HCT116 (cell line): Measurements from ENCODE around the gene REG3G. TPM values are rescaled to one million over a fixed set of nuclear protein-coding genes. Genes with fewer than 3 reads are reported as not detected.

Experiments
- ATAC-seq: fragments of 200-7000 bp; cut with Tn5 transposase; 2 replicates; pipeline ENCODE4 v1.9.1; 2020; ENCODE audit warnings: mild to moderate bottlenecking, moderate library complexity
- BruUV-seq: library from RNA; stranded (reverse); fragments of 400-500 nt; replicated peaks from 2 replicates; lab custom pipeline; 2021; lab: Mats Ljungman, UMichigan
- CTCF ChIA-PET: fragments of 300-600 bp; sonication (Branson Sonifier 250); formaldehyde crosslinking; loops from one replicate; lab custom pipeline; 2021; ENCODE audit warnings: antibody characterized with exemption; lab: Charles Lee
- POLR2A ChIA-PET: fragments of 300-600, 350-600 bp; sonication (Branson Sonifier 250); formaldehyde crosslinking; loops from one replicate; lab custom pipeline; 2021; ENCODE audit warnings: antibody characterized with exemption; lab: Charles Lee
- RAD21 ChIA-PET, 2 experiments: fragments of 300-600 bp; sonication (Branson Sonifier 250); formaldehyde crosslinking; loops; one replicate each; lab custom pipeline; 2023; ENCODE audit warnings: low total read pairs in 2 of 2; ENCODE audit not compliant: uncharacterized antibody in 2 of 2, unreplicated experiment in 2 of 2, low non-redundant PET in 1 of 2; lab: Charles Lee
- DNase-seq: peaks from one replicate; pipeline ENCODE4 v3.0.0-alpha.2; 2010; ENCODE audit warnings: low read depth, low spot score
- H2AFZ ChIP-seq: fragments of 200-600 bp; shearing (Covaris generic), sonication (generic); 2 replicates; pipeline ENCODE4 v1.6.1; 2017; ENCODE audit warnings: low read depth, mixed run types, mixed read lengths, antibody characterized with exemption, low read length; ENCODE audit not compliant: poor library complexity, severe bottlenecking
- H3K27ac ChIP-seq: 2 replicates; pipeline ENCODE4 v1.5.1; 2012; ENCODE audit warnings: low read depth, low read length
- H3K27me3 ChIP-seq: fragments of 200-600 bp; sonication (generic); 2 replicates; pipeline ENCODE4 v1.6.1; 2016; ENCODE audit warnings: mixed run types, low read length, mixed read lengths; ENCODE audit not compliant: insufficient read depth
- H3K36me3 ChIP-seq, 2 experiments: fragments of 200-500 bp in 1 of 2; fragments of 200-600 bp in 1 of 2; sonication (Bioruptor generic) in 1 of 2; sonication (generic) in 1 of 2; 2 replicates each; pipeline versions ENCODE4 v1.5.1 to v1.6.1; 2014 to 2016; ENCODE audit warnings: low read length in 2 of 2, inconsistent platforms in 1 of 2, mixed read lengths in 1 of 2, mixed run types in 1 of 2; ENCODE audit not compliant: insufficient read depth in 2 of 2, control insufficient read depth in 1 of 2
- H3K4me1 ChIP-seq, 2 experiments: fragments of 200-600 bp in 1 of 2; sonication (generic) in 1 of 2; 2 replicates each; pipeline versions ENCODE4 v1.5.1 to v1.6.1; 2012 to 2017; ENCODE audit warnings: low read length in 2 of 2, inconsistent platforms in 1 of 2, mild to moderate bottlenecking in 1 of 2, mixed read lengths in 1 of 2, mixed run types in 1 of 2, moderate library complexity in 1 of 2; ENCODE audit not compliant: insufficient read depth in 2 of 2, control insufficient read depth in 1 of 2
- H3K4me2 ChIP-seq: fragments of 200-600 bp; sonication (generic); 2 replicates; pipeline ENCODE4 v1.6.1; 2017; ENCODE audit warnings: mixed run types, low read length, mixed read lengths
- H3K4me3 ChIP-seq, 2 experiments: fragments of 200-600 bp in 1 of 2; sonication (generic) in 1 of 2; replicated peaks in 1 of 2; 2 replicates each; pipeline ENCODE4 v1.5.1; 2011 to 2016; ENCODE audit warnings: low read length in 2 of 2, control low read depth in 1 of 2, low read depth in 1 of 2, mild to moderate bottlenecking in 1 of 2, mixed read lengths in 1 of 2, mixed run types in 1 of 2
- H3K79me2 ChIP-seq: fragments of 200-600 bp; sonication (generic); 2 replicates; pipeline ENCODE4 v1.6.1; 2017; ENCODE audit warnings: mild to moderate bottlenecking, mixed run types, low read length, moderate library complexity, mixed read lengths; ENCODE audit not compliant: insufficient read depth
- H3K9ac ChIP-seq: fragments of 200-600 bp; sonication (generic); 2 replicates; pipeline ENCODE4 v1.6.1; 2016; ENCODE audit warnings: low read length, mixed read lengths
- H3K9me2 ChIP-seq: fragments of 200-600 bp; sonication (generic), shearing (Covaris generic); 2 replicates; pipeline ENCODE4 v1.6.1; 2017; ENCODE audit warnings: mixed run types, mild to moderate bottlenecking, moderate library complexity; ENCODE audit not compliant: insufficient read depth
- H3K9me3 ChIP-seq, 2 experiments: fragments of 200-500 bp in 1 of 2; fragments of 200-600 bp in 1 of 2; sonication (Bioruptor generic) in 1 of 2; sonication (generic) in 1 of 2; 2 replicates each; pipeline ENCODE4 v1.6.1; 2014 to 2017; ENCODE audit warnings: low read length in 2 of 2, mixed read lengths in 2 of 2, inconsistent platforms in 1 of 2, low read depth in 1 of 2, mild to moderate bottlenecking in 1 of 2, mixed run types in 1 of 2, moderate library complexity in 1 of 2; ENCODE audit not compliant: control insufficient read depth in 1 of 2, insufficient read depth in 1 of 2
- H4K20me1 ChIP-seq: fragments of 200-600 bp; sonication (generic), shearing (Covaris generic); 2 replicates; pipeline ENCODE4 v1.6.1; 2017; ENCODE audit warnings: mixed run types, mild to moderate bottlenecking, moderate library complexity; ENCODE audit not compliant: insufficient read depth
- CEBPB ChIP-seq: IDR thresholded peaks from 2 replicates; pipeline ENCODE4 v1.6.1; 2012; ENCODE audit warnings: low read depth
- EZH2 ChIP-seq: fragments of 200-600 bp; sonication (generic); IDR thresholded peaks from 2 replicates; pipeline ENCODE4 v1.6.1; 2017; ENCODE audit warnings: antibody characterized with exemption, mixed run types
- JUND ChIP-seq: IDR thresholded peaks from 2 replicates; pipeline ENCODE4 v1.6.1; 2012
- SIN3A ChIP-seq: IDR thresholded peaks from 2 replicates; pipeline ENCODE4 v1.6.1; 2012; ENCODE audit warnings: low read depth
- SP1 ChIP-seq: IDR thresholded peaks from 2 replicates; pipeline ENCODE4 v1.6.1; 2012; ENCODE audit warnings: low read depth
- SRF ChIP-seq: IDR thresholded peaks from 2 replicates; pipeline ENCODE4 v1.6.1; 2012; ENCODE audit warnings: low read depth
- YY1 ChIP-seq: IDR thresholded peaks from 2 replicates; pipeline ENCODE4 v1.6.1; 2011; ENCODE audit warnings: low read length, low read depth, moderate library complexity, mild to moderate bottlenecking; ENCODE audit not compliant: insufficient replicate concordance; ENCODE audit errors: extremely low read depth
- ZBTB33 ChIP-seq: IDR thresholded peaks from 2 replicates; pipeline ENCODE4 v1.6.1; 2011; ENCODE audit warnings: mild to moderate bottlenecking, low read length, moderate library complexity; ENCODE audit not compliant: insufficient replicate concordance; ENCODE audit errors: extremely low read depth
- intact Hi-C: fragments of 100-400 bp; cut with micrococcal nuclease; formaldehyde crosslinking; loops from 2 replicates; pipeline ENCODE4 v1.10.0; 2022
- total RNA-seq: library from RNA; stranded (reverse); gene quantifications from one replicate; pipeline ENCODE4 v1.2.1, GENCODE V29; 2021; ENCODE audit not compliant: unreplicated experiment
- TF ChIP-seq, protein P1 (sequence below): IDR thresholded peaks from 2 replicates; pipeline ENCODE4 v1.6.1; 2012
- TF ChIP-seq, protein P2 (sequence below), 3 experiments: fragments of 200-600 bp in 1 of 3; sonication (generic) in 1 of 3; IDR thresholded peaks in 2 of 3; conservative IDR thresholded peaks in 1 of 3; 2 replicates each; pipeline ENCODE4 v1.5.1; 2012 to 2017; ENCODE audit warnings: low read depth in 2 of 3, low read length in 2 of 3, antibody characterized with exemption in 1 of 3, borderline replicate concordance in 1 of 3, control low read depth in 1 of 3, mild to moderate bottlenecking in 1 of 3, mixed read lengths in 1 of 3, mixed run types in 1 of 3, moderate library complexity in 1 of 3; ENCODE audit not compliant: insufficient read depth in 1 of 3

REG3G gene
- total RNA-seq, 1 experiment from 2014 or later: 0.86 TPM

GRCh38 chr2:78992807-78993517, 32.5 kb upstream of the REG3G start:
- Histone ChIP-seq H4K20me1 (no peaks in the 10 kb centered on the region), H3K4me1 (no peaks in the 10 kb centered on the region), H3K27me3 (no peaks in the 10 kb centered on the region), H2AFZ (no peak overlapping the region), H3K36me3 (no peaks in the 10 kb centered on the region), H3K79me2 (no peaks in the 10 kb centered on the region)
- BruUV-seq: no TSS peak
- ChIA-PET CTCF (no interaction called here), POLR2A (no interaction called here)
- TF ChIP-seq, protein P1, sequence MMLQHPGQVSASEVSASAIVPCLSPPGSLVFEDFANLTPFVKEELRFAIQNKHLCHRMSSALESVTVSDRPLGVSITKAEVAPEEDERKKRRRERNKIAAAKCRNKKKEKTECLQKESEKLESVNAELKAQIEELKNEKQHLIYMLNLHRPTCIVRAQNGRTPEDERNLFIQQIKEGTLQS: no peak
- TF ChIP-seq, protein P2, sequence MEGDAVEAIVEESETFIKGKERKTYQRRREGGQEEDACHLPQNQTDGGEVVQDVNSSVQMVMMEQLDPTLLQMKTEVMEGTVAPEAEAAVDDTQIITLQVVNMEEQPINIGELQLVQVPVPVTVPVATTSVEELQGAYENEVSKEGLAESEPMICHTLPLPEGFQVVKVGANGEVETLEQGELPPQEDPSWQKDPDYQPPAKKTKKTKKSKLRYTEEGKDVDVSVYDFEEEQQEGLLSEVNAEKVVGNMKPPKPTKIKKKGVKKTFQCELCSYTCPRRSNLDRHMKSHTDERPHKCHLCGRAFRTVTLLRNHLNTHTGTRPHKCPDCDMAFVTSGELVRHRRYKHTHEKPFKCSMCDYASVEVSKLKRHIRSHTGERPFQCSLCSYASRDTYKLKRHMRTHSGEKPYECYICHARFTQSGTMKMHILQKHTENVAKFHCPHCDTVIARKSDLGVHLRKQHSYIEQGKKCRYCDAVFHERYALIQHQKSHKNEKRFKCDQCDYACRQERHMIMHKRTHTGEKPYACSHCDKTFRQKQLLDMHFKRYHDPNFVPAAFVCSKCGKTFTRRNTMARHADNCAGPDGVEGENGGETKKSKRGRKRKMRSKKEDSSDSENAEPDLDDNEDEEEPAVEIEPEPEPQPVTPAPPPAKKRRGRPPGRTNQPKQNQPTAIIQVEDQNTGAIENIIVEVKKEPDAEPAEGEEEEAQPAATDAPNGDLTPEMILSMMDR (IDR thresholded peaks at IDR 0.05 in 2 of 3, conservative IDR thresholded peaks at IDR 0.05 in 1 of 3; ENCODE audit: borderline replicate concordance in 1 of 3, insufficient read depth in 1 of 3, low read depth in 2 of 3, low read length in 2 of 3): no peak
- TF ChIP-seq CEBPB (no peak), SP1 (no peak), SIN3A (no peak), YY1 (no peak), SRF (no peak), EZH2 (no peak), ZBTB33 (no peak), JUND (no peak)
- TF ChIP-seq, all 23 proteins: peak for 0
- ATAC-seq (no peak), DNase-seq (no peak)
- H3K4me3 ChIP-seq: no peak overlapping the region
- H3K27ac ChIP-seq: no peak overlapping the region
- RAD21 ChIA-PET: no interaction called here
- H3K9ac ChIP-seq: no peak overlapping the region
- H3K9me2 ChIP-seq: no peaks in the 10 kb centered on the region
- no peak overlapping the region for H3K4me2 ChIP-seq
- peaks cover 0 to 26% of the 10 kb centered on the region in 2 experiments; a peak in 2 of 4 replicates for H3K9me3 ChIP-seq
- intact Hi-C loops: no loop called here
